KMS-11 (cell line): ENCODE results near the gene GPX3.

Experiments
- H2AFZ ChIP-seq: fragments of 200-600 bp; sonication (generic); 2 replicates; pipeline ENCODE4 v1.6.1; 2016; ENCODE audit warnings: antibody characterized with exemption, mixed run types, low read depth
- H3K27ac ChIP-seq: fragments of 200-600 bp; sonication (generic); 2 replicates; pipeline ENCODE4 v1.6.1; 2016; ENCODE audit warnings: mild to moderate bottlenecking, mixed run types
- H3K27me3 ChIP-seq: fragments of 200-600 bp; sonication (generic); 2 replicates; pipeline ENCODE4 v1.6.1; 2017; ENCODE audit warnings: mild to moderate bottlenecking, low read depth, mixed run types, moderate library complexity; ENCODE audit not compliant: insufficient read depth
- H3K36me3 ChIP-seq: fragments of 200-600 bp; sonication (generic); 2 replicates; pipeline ENCODE4 v1.6.1; 2017; ENCODE audit warnings: mild to moderate bottlenecking, mixed run types; ENCODE audit not compliant: insufficient read depth
- H3K4me1 ChIP-seq: fragments of 200-600 bp; sonication (generic); 2 replicates; pipeline ENCODE4 v1.6.1; 2016; ENCODE audit warnings: mild to moderate bottlenecking, low read depth, mixed run types; ENCODE audit not compliant: poor library complexity, severe bottlenecking
- H3K4me2 ChIP-seq: fragments of 200-600 bp; sonication (generic); 2 replicates; pipeline ENCODE4 v1.7.0; 2016; ENCODE audit warnings: mild to moderate bottlenecking, mixed run types
- H3K4me3 ChIP-seq: fragments of 200-600 bp; sonication (generic); IDR thresholded peaks from 2 replicates; pipeline ENCODE4 v1.6.1; 2017; ENCODE audit warnings: low read depth, low read length, mixed read lengths; ENCODE audit not compliant: insufficient read depth
- H3K79me2 ChIP-seq: fragments of 200-600 bp; sonication (generic); 2 replicates; pipeline ENCODE4 v1.6.1; 2016; ENCODE audit warnings: low read depth, mixed run types; ENCODE audit not compliant: insufficient read depth
- H3K9ac ChIP-seq: fragments of 200-600 bp; sonication (generic); 2 replicates; pipeline ENCODE4 v1.6.1; 2016; ENCODE audit warnings: mild to moderate bottlenecking, mixed run types
- H4K20me1 ChIP-seq: fragments of 200-600 bp; sonication (generic); 2 replicates; pipeline ENCODE4 v1.6.1; 2016; ENCODE audit warnings: mild to moderate bottlenecking, mixed run types; ENCODE audit not compliant: insufficient read depth
- TF ChIP-seq, protein P1 (sequence below): fragments of 200-600 bp; sonication (generic); conservative IDR thresholded peaks from 2 replicates; pipeline ENCODE4 v1.6.1; 2017; ENCODE audit warnings: low read depth, mild to moderate bottlenecking, antibody characterized with exemption, low read length, moderate library complexity, mixed read lengths

The GPX3 gene

GRCh38 chr5:151018846-151019245, 1.5 kb upstream of the GPX3 start:
- Histone ChIP-seq H3K79me2 (no peaks in the 10 kb centered on the region), H3K27ac (no peak overlapping the region), H3K4me2 (no peak overlapping the region), H3K36me3 (no peaks in the 10 kb centered on the region), H3K9ac (no peak overlapping the region), H2AFZ (no peak overlapping the region), H3K27me3 (no peaks in the 10 kb centered on the region), H3K4me1 (no peaks in the 10 kb centered on the region), H4K20me1 (no peaks in the 10 kb centered on the region), H3K4me3 (no peak overlapping the region)
- TF ChIP-seq, protein P1, sequence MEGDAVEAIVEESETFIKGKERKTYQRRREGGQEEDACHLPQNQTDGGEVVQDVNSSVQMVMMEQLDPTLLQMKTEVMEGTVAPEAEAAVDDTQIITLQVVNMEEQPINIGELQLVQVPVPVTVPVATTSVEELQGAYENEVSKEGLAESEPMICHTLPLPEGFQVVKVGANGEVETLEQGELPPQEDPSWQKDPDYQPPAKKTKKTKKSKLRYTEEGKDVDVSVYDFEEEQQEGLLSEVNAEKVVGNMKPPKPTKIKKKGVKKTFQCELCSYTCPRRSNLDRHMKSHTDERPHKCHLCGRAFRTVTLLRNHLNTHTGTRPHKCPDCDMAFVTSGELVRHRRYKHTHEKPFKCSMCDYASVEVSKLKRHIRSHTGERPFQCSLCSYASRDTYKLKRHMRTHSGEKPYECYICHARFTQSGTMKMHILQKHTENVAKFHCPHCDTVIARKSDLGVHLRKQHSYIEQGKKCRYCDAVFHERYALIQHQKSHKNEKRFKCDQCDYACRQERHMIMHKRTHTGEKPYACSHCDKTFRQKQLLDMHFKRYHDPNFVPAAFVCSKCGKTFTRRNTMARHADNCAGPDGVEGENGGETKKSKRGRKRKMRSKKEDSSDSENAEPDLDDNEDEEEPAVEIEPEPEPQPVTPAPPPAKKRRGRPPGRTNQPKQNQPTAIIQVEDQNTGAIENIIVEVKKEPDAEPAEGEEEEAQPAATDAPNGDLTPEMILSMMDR, result no peak

GRCh38 chr5:151019331-151019730, 1.1 kb upstream of the GPX3 start:
- no peak overlapping the region for H3K9ac ChIP-seq
- H3K4me2 ChIP-seq, result no peak overlapping the region
- TF ChIP-seq, protein P1, result no peak
- H2AFZ ChIP-seq, result no peak overlapping the region
- no peaks in the 10 kb centered on the region for H3K36me3 ChIP-seq
- no peaks in the 10 kb centered on the region for H3K27me3 ChIP-seq
- no peak overlapping the region for H3K27ac ChIP-seq
- no peaks in the 10 kb centered on the region for H3K79me2 ChIP-seq
- no peaks in the 10 kb centered on the region for H3K4me1 ChIP-seq
- no peak overlapping the region for H3K4me3 ChIP-seq
- H4K20me1 ChIP-seq, result no peaks in the 10 kb centered on the region

GRCh38 chr5:151021746-151022145, 1.4 kb downstream of the GPX3 start:
- H2AFZ ChIP-seq, result no peak overlapping the region
- no peaks in the 10 kb centered on the region for H4K20me1 ChIP-seq
- H3K9ac ChIP-seq, result no peak overlapping the region
- H3K27ac ChIP-seq, result no peak overlapping the region
- no peak overlapping the region for H3K4me2 ChIP-seq
- no peaks in the 10 kb centered on the region for H3K27me3 ChIP-seq
- H3K79me2 ChIP-seq, result no peaks in the 10 kb centered on the region
- TF ChIP-seq, protein P1, result no peak
- H3K4me3 ChIP-seq, result no peak overlapping the region
- H3K36me3 ChIP-seq, result no peaks in the 10 kb centered on the region
- H3K4me1 ChIP-seq, result no peaks in the 10 kb centered on the region

DNA sequence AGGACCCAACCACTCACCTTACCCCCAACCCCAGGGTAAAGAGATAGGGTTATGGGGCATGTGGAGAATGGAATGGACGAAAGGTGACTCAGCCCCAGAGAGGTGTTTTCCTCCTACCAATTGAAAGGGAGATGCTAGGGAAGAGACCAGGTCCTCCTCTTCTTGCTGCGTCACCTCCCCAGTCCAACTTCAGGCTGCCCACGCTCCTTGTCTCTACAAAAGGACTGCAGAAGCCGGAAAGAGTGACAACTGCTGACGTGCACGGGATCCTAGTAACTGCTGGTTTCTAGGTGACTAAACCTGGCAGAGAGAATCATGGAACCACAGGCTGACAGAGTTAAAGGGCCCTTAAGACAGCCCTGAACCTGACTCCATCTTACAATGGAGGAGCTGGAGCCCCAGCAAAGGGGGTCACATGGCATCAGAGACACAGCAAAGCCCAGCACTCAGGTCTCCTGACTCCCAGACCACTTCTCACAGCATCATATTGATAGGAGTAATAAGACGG, 2.2 kb downstream of the GPX3 start:
- Histone ChIP-seq H3K4me3 (no peak overlapping the region), H4K20me1 (no peaks in the 10 kb centered on the region), H3K79me2 (no peaks in the 10 kb centered on the region), H3K4me2 (no peak overlapping the region), H3K27me3 (no peaks in the 10 kb centered on the region), H2AFZ (no peak overlapping the region), H3K4me1 (no peaks in the 10 kb centered on the region), H3K36me3 (no peaks in the 10 kb centered on the region), H3K27ac (no peak overlapping the region), H3K9ac (no peak overlapping the region)
- TF ChIP-seq, protein P1, result no peak
